Psoas muscle (tissue), 8 donors: ENCODE results near the gene LRRC17. TPM values are rescaled to one million over a fixed set of nuclear protein-coding genes. Genes with fewer than 3 reads are reported as not detected.

Experiments
- ATAC-seq, 4 donors: fragments of 200-7000 bp; cut with Tn5 transposase; one replicate each; pipeline ENCODE4 v1.9.1; 2020; ENCODE audit warnings: moderate library complexity in 3 of 4, mild to moderate bottlenecking in 2 of 4
- DNase-seq, 2 donors: peaks; one replicate each; pipeline ENCODE4 v3.0.0-alpha.2; 2020
- H3K27ac ChIP-seq: fragments of 200-600 bp; one replicate; pipeline ENCODE4 v1.8.0; 2022
- H3K27me3 ChIP-seq, 3 donors: fragments of 200-600 bp in 1 of 3; one replicate each; pipeline versions ENCODE4 v1.6.1 to v1.8.0; 2013 to 2022; ENCODE audit warnings: low read length in 2 of 3, mild to moderate bottlenecking in 2 of 3, moderate library complexity in 1 of 3; ENCODE audit not compliant: insufficient read depth in 3 of 3
- H3K36me3 ChIP-seq, 2 donors: fragments of 200-600 bp in 1 of 2; one replicate each; pipeline versions ENCODE4 v1.6.1 to v1.8.0; 2013 to 2022; ENCODE audit warnings: low read depth in 1 of 2, mild to moderate bottlenecking in 1 of 2, moderate library complexity in 1 of 2; ENCODE audit not compliant: insufficient read depth in 1 of 2
- H3K4me1 ChIP-seq: fragments of 200-600 bp; one replicate; pipeline ENCODE4 v1.8.0; 2022
- H3K4me3 ChIP-seq: fragments of 200-600 bp; one replicate; pipeline ENCODE4 v1.8.0; 2022; ENCODE audit warnings: mild to moderate bottlenecking
- H3K9me3 ChIP-seq: fragments of 200-600 bp; one replicate; pipeline ENCODE4 v1.8.0; 2022
- WGBS, 3 donors: extraction: QIAGEN DNeasy Blood & Tissue Kit; methylation state at CpG; one replicate each; pipeline versions ENCODE4 v1.1.6 to v1.1.7; 2013; 5-methylcytosine and 5-hydroxymethylcytosine counted together
- intact Hi-C, 2 donors: fragments of 100-400 bp; cut with DNase I; formaldehyde crosslinking; loops; one replicate each; pipeline versions ENCODE4 v1.11.0 to v1.14.2; 2022
- polyA plus RNA-seq, 3 donors: library from polyadenylated mRNA; stranded (reverse); fragments of 200-250 nt; gene quantifications; one replicate each; pipeline ENCODE4 v1.2.3, GENCODE V29; 2013
- total RNA-seq, 4 donors: library from RNA; stranded (reverse); fragmentation: NEBNext Ultra II Directional in 2 of 4; extraction: Animal tissue kit (Norgen Biotek cat#: 25700) in 2 of 4; gene quantifications; one replicate each; pipeline versions ENCODE4 v1.2.1 to v1.2.4, GENCODE V29; 2021 to 2023
- TF ChIP-seq, protein P1 (sequence below): fragments of 200-600 bp; IDR thresholded peaks from one replicate; pipeline ENCODE4 v1.8.0; 2022; ENCODE audit warnings: antibody characterized with exemption
- donor health status: healthy with polysubstance abuse.
- donor health status: DM: no; HTN: no; CAD: no; lungs with moderate emphysema.
- donor health status: Bipolar disorder and iron deficiency.
- donor health status: healthy.
- donor health status: DM: yes; HTN: yes; CAD: no.
- donor health status: DM: no; HTN: no; CAD: no.
- donor health status: DM: no; HTN: no; CAD: no.
- donor health status: DM: yes; HTN: yes; CAD: no.

LRRC17 gene
- total and polyA plus RNA-seq, 7 donors, result 0.34 to 3.6 (median 0.84) TPM

DNA sequence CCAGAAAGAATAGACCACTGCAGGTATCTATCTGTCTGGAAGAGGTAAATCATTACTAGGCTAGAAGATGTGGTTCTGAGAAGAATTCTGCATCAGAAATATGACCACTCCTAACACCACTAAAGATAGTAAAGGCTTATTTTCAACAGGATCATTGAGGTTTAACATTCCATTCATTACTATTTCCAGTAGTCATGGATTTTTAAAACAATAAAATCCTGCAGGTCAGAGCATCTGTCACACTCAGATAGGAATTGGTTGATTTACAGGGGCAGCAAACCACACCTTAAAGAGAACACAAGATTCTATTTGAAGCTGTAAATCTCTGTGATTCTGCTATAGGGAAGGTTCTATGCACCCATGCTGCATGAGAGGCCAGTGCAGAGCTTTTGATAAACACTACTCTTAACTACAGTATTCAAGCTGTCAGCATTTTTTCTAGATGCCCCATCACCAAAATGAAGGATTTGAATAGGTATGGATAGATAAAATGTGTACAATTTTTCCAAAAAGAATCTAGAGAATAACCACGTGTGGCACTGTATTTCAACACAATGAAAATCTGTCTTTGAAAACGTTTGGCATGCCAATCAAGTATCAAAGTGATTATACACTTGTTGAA lies 14.6 kb downstream of the LRRC17 start:
- Histone ChIP-seq H3K4me1 (no peaks in the 10 kb centered on the region), H3K27ac (no peak overlapping the region), H3K27me3 (no peaks in the 10 kb centered on the region), H3K9me3 (no peaks in the 10 kb centered on the region), H3K4me3 (no peak overlapping the region), H3K36me3 (no peaks in the 10 kb centered on the region)
- TF ChIP-seq, protein P1, sequence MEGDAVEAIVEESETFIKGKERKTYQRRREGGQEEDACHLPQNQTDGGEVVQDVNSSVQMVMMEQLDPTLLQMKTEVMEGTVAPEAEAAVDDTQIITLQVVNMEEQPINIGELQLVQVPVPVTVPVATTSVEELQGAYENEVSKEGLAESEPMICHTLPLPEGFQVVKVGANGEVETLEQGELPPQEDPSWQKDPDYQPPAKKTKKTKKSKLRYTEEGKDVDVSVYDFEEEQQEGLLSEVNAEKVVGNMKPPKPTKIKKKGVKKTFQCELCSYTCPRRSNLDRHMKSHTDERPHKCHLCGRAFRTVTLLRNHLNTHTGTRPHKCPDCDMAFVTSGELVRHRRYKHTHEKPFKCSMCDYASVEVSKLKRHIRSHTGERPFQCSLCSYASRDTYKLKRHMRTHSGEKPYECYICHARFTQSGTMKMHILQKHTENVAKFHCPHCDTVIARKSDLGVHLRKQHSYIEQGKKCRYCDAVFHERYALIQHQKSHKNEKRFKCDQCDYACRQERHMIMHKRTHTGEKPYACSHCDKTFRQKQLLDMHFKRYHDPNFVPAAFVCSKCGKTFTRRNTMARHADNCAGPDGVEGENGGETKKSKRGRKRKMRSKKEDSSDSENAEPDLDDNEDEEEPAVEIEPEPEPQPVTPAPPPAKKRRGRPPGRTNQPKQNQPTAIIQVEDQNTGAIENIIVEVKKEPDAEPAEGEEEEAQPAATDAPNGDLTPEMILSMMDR, result no peak
- WGBS, 3 donors, result 38 to 50% (median 43%) methylated on average over 2 of the region's 2 CpGs
- ATAC-seq, result no peak
- no peak for DNase-seq
- intact Hi-C loops, result no loop called here

DNA sequence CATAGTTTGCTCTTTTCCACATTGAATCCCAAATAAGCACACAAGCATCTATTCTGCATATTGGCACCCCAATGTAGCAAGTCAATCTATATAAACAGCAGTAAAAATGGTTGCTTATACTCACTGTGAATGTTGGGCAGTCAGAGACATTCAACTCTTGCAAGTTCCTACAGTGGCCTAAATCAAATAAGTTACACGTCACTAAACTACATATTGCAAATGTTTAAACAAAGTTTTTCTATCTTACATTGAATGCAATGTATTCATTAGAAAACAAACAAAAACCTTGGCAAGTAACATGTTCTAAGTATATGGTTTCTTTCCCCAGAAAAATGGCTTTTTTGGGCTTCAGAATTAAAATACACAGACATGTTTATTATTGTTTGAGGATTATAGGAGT lies 19.0 kb downstream of the LRRC17 start:
- no peaks in the 10 kb centered on the region for H3K9me3 ChIP-seq
- no peak overlapping the region for H3K27ac ChIP-seq
- no peaks in the 10 kb centered on the region for H3K4me1 ChIP-seq
- WGBS, 3 donors, result 89 to 98% (median 93%) methylated on average over 1 of the region's 1 CpG
- no peak overlapping the region for H3K4me3 ChIP-seq
- TF ChIP-seq, protein P1, result no peak
- H3K36me3 ChIP-seq, result no peaks in the 10 kb centered on the region
- DNase-seq (no peak), ATAC-seq (no peak)
- H3K27me3 ChIP-seq, result no peaks in the 10 kb centered on the region
- intact Hi-C loops, result no loop called here

DNA sequence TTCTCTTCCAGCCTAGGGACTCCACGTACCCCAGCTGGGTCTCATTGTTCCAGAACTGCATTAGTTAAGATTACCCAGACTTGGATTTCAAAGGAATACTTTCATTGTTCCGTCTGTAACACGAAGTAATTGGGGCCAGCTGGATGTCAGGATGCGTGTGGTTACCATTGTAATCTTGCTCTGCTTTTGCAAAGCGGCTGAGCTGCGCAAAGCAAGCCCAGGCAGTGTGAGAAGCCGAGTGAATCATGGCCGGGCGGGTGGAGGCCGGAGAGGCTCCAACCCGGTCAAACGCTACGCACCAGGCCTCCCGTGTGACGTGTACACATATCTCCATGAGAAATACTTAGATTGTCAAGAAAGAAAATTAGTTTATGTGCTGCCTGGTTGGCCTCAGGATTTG lies 21.0 kb downstream of the LRRC17 start:
- TF ChIP-seq, protein P1, result no peak
- ATAC-seq (peak in 2 of 4 donors; percentile 58 to 61), DNase-seq (peak in 1 of 2 donors; percentile 66)
- no peak overlapping the region for H3K27ac ChIP-seq
- H3K4me1 ChIP-seq, result no peaks in the 10 kb centered on the region
- no peaks in the 10 kb centered on the region for H3K36me3 ChIP-seq
- no peaks in the 10 kb centered on the region for H3K9me3 ChIP-seq
- H3K4me3 ChIP-seq, result no peak overlapping the region
- H3K27me3 ChIP-seq, result no peaks in the 10 kb centered on the region
- intact Hi-C loops, result no loop called here
- WGBS, 3 donors, result 46 to 61% (median 47%) methylated on average over 15 of the region's 15 CpGs

DNA sequence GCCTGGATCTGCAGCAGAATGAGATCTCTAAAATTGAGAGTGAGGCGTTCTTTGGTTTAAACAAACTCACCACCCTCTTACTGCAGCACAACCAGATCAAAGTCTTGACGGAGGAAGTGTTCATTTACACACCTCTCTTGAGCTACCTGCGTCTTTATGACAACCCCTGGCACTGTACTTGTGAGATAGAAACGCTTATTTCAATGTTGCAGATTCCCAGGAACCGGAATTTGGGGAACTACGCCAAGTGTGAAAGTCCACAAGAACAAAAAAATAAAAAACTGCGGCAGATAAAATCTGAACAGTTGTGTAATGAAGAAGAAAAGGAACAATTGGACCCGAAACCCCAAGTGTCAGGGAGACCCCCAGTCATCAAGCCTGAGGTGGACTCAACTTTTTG lies 21.4 kb downstream of the LRRC17 start:
- DNase-seq (no peak), ATAC-seq (no peak)
- no peaks in the 10 kb centered on the region for H3K9me3 ChIP-seq
- H3K27me3 ChIP-seq, result no peaks in the 10 kb centered on the region
- no peak overlapping the region for H3K27ac ChIP-seq
- TF ChIP-seq, protein P1, result no peak
- no peaks in the 10 kb centered on the region for H3K4me1 ChIP-seq
- no peak overlapping the region for H3K4me3 ChIP-seq
- intact Hi-C loops, result no loop called here
- no peaks in the 10 kb centered on the region for H3K36me3 ChIP-seq
- 52 to 64% (median 62%) methylated on average over 8 of the region's 8 CpGs for WGBS, 3 donors

DNA sequence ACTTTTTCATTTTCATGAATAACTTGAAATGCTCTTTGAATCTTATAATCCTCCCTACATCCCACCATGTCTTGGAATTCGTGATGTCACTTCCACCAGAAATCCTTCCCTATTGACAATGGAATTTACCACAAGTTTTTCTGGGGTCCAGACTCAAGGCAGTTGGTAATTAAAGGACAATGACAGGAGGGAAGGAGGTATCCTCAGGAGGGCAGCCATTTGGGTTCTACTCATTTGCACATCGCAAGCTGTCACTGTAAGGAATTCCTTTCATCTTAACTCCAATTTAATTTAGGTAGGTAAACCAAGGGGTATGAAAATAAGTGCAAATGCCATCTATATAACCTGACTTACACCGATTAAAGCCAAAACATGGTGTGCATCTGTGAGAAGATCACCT lies 21.9 kb downstream of the LRRC17 start:
- 71 to 77% (median 75%) methylated on average over 3 of the region's 3 CpGs for WGBS, 3 donors
- Histone ChIP-seq H3K36me3 (no peaks in the 10 kb centered on the region), H3K4me3 (no peak overlapping the region), H3K4me1 (no peaks in the 10 kb centered on the region), H3K27me3 (no peaks in the 10 kb centered on the region), H3K9me3 (no peaks in the 10 kb centered on the region), H3K27ac (no peak overlapping the region)
- intact Hi-C loops, result no loop called here
- ATAC-seq (no peak), DNase-seq (no peak)
- TF ChIP-seq, protein P1, result no peak
